ENCODE results near the gene MYH4.

MYH4 gene

DNA sequence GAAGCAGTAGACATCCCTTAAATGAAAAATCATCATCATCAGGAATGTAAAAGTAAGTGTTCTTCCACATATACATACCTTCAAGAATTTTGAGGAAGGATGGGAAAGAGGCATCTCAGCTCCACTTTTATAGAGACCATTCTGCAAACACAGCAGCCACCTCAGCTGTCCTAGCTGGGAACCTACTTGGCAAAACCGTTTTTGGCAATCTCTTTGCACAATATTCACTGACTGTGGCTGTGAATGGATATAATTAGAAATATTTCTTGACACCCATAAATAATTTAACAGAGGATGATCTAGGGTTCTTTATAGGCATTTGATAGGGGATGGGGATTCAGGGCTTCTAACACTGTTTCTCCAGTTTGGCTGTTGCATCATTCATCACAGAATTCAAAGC lies at the start of gene MYH4:
TSS of gene MYH4 (minus strand) at position 101 of the 400 bp plus-strand sequence. CDS start 2,814 bp downstream, outside the sequence.
- DNase-seq (ENCODE audit: low spot score): no peak

DNA sequence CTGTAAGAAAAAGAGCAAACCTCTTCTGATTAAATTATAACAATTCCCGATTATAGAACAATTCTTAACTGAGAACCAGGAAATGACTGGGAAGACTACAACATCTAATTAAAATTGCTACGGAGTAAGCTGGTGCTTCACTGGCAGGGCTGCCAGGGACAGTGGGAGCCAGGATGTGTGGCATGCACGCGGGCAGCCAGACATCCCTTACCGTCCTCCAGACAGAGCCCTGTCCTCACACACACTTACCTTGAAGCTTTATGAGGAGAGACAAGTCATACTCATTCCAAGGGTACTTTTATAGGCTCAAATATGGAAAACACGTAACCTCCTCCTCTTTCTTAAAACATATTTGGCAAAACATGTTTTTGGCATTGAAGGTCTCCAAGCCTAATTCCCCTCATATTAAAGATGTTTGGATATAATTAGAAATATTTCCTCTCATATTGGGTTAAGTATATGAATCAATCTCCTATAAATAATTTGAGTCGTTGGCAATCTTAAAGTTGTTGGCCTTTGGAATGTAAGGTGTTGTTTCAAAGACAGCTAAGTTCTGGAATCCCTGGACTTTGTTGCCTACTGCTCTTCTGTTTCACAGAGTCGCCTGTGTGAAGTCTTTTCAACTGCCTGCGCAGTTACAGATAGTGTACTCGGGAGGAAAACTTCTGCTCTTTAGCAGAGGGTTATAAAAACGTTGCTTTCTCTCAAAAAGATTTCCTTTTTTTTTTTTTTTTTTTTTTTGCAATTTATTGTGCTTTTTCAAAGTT lies 49.1 kb upstream of the MYH4 start, which contains the start of gene MYH1:
TSS of gene MYH1 (minus strand) at position 272 of the 767 bp plus-strand sequence. CDS start 1,900 bp downstream, outside the sequence.
- DNase-seq (ENCODE audit: low spot score): no peak

DNA sequence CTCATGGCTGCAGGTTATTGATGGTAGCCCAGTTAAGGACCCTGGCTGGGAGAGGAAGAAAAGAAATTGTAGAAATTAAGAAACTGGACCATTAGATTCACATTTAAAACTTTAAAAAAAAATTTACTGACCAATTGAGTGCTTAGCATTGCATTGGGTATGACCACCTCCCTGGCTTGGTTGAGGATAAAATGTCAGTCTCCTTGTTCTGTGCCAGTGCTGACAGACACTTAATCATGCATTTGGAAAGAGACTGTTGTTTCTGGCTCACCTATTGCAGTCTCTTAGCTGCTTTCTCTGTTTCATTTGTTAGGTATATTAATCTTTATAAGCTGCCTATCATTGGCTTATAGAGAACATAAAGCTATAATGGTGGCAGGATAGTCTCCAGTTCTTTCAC lies 47.3 kb upstream of the MYH4 start:
- DNase-seq (ENCODE audit: low spot score): no peak

DNA sequence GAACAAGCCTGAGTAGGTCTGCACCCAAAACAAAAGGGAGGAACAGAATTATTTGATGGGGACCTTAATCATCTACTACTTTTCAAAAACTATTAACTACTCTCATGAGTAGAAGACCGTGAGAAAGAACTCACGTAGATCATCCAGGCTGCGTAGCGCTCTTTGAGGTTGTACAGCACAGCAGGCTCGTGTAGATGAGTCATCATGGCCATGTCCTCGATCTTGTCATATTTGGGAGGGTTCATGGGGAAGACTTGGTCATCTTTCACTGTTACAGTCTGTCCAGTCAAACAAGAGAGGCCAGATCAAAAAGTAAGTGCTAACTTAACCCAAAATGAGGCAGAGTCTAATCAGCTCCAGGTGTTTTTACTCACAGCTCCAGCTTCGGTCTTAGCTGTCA lies 46.7 kb upstream of the MYH4 start:
- no peak for DNase-seq (ENCODE audit: low spot score)

DNA sequence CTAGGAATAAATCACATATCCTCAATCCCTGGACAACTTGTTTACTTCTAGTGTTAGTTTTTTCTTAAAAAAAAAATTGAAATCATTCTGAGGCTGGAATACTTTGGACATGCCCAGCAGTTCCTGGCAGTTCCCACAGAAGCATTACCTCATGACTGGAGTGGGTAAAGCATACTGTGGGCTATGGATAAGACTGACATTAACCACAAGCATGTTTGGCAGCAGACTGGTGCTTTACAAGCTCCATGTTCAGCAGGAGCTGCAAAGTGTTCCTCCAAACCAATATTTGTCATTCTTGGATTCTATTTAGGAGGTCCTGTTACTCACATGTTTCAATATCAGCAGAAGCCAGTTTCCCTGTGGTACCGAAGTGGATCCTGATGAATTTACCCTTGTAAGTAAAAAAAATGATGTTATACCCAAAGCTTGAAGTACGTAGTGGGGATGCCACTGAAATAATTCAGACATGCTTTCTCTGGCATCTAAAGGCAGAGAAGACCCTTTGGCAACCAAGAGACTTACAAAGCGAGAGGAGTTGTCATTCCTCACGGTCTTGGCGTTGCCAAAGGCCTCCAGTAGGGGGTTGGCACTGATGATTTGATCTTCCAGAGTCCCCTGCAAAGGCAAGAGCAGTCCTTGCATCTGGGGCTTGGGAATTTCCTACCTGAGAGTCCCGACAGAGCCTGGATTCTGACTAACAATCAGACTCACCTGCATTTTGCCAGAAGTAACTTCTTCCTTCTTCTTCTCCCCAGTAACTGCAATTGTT lies 44.1 kb upstream of the MYH4 start:
- DNase-seq (ENCODE audit: low spot score): peak; percentile 56

DNA sequence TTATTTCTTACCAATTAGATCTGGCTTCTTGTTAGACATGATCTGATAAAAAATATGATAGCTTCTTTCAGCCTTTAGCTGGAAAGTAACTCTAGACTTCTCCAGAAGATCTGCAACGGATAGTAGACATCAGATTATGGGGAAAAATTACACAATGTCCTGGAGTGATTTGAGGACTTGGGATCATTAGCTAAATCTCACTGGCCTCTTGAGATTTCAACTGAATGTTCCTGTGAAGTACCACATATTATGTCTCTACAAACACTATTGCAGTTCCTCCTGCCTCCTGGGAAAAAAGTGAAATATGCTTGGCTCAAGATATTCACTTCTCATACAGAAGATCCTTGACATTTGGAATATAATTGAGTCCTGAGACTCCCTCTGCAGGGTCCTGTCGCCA lies 43.5 kb upstream of the MYH4 start:
- no peak for DNase-seq (ENCODE audit: low spot score)

DNA sequence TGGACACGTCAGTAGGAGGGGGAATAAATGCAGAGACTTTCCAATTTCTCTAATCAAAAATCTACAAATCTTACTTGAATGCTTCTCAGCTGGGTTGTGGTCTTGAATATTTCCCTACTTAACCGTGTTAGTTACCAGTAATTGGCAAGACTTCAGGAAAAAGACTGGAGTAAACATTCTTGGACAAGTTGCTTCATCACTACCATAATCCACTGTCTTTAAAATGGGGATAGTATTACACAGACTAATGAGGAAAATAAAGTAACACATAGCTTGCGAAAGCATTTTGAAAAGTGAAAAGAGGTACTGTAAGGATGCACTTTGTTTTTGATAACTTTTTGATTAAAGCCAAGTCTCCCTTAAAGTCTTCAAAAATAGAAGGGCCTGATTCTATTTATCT lies 30.6 kb upstream of the MYH4 start:
- no peak for DNase-seq (ENCODE audit: low spot score)

DNA sequence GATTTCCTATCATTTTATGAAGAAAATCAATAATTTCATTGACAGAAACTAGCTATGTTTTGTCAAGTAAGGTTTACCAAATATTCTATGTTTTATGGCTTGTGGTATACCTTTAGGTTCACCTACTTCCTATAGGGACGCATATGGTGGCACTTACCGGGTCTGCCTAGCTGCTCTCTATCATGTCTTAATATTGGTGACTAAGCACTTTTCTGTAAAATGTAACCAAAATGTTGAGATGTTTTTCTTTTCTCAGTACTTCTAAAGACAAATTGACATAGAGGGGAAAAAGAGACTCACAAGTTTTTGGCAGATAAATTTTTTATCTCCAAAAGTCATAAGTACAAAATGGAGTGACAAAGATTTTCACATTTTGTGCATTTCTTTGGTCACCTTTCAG lies 22.6 kb upstream of the MYH4 start:
- DNase-seq (ENCODE audit: low spot score): no peak

DNA sequence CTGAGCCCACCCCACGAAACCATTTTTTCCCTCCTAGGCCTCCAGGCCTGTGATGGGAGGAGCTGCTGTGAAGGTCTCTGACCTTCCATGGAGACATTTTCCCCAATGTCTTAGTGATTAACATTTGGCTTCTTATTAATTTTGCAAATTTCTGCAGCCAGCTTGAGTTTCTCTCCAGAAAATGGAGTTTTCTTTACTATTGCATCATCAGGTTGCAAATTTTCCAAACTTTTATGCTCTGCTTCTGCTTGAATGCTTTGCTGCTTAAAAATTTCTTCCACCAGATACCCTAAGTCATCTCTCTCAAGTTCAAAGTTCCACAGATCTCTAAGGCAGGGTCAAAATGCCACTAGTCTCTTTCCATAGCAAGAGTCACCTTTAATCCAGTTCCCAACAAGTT lies 12.9 kb upstream of the MYH4 start:
- DNase-seq (ENCODE audit: low spot score): no peak

DNA sequence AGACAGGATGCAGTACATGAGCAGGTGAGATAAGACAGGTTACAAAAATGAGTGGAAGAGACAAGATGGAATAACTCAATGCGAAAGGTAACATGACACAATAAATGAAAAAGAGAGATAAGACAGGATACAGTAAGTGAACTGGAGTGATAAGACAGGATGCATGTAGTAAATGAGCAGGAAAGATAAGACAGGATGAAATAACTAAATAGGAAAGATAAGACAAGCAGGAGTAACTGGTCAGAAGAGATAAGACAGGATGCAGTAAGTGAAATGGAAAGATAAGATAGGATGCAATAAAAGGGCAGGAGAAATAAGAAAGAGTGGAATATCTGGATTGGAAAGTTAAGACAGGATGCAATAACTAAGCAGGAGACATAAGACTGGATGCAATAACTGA lies 8.3 kb upstream of the MYH4 start:
- DNase-seq (ENCODE audit: low spot score): no peak

DNA sequence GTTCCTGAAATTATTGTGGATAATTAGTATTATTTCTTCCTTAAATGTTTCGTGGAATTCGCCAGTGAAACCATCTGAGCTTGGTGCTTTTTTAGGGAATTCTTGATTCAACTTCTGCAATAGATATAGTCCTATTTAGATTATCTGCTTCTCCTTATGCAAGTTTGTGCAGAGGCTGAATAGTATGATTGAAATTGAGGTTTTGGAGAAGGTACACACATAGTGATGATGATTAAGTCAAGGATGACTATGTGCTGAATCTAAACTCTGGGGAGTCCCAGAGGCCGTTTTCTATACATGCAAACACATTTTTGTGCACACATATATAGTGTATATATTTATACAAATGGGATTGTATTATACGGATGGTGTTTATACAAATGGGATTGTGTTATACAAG lies 5.2 kb upstream of the MYH4 start:
- DNase-seq (ENCODE audit: low spot score): no peak

DNA sequence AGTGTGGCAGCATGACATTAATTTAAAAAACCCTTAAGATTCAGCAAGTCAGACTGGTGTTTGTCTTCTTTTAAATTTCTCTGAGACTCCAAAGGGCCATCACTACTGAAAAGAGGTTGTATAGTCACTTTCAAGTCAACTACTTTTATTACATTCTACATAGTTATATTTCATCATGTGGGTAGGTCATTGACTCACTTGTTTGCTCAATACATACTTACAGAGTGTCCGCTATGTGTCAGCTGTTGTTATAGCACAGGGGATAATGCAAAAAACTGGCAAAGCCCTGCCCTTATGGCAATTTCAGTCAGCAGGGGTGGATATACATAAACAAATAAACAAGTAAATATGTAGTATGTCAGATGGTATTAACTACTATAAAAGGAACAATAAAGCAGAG lies 2.5 kb upstream of the MYH4 start:
- DNase-seq (ENCODE audit: low spot score): no peak

DNA sequence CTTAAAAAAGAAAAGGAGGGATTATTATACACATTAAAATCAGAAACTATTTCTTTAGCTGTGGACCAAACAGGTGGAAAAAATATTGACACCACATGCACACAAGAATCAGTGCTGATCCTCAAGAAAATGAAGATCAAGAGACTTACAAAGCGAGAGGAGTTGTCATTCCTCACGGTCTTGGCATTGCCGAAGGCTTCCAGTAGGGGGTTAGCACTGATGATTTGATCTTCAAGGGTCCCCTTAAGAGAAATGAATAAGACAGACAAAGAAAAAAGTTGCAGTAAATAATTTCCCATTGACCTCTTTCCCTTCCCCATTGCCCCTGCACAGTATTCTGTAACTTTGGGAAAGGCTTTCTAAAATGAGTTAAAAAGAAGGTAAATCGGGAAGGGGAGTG lies 6.0 kb downstream of the MYH4 start:
- DNase-seq (ENCODE audit: low spot score): no peak

DNA sequence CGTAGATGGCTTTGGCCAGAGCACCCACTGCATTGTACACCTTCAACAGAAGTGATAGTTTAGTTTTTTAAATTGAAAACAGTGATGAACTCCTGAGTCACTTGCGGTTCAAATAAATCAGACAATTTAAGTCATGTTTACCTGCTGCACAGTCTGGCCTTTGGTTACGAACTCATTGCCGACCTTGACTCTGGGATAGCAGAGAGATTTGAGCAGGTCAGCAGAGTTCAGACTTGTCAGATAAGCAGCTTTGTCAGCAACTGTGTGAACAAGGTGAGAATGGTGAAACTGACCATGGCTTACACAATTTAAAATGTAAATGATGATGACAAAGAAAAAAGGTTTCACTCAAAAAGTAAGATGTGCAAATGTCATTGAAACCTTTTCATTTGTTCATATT lies 9.3 kb downstream of the MYH4 start:
- no peak for DNase-seq (ENCODE audit: low spot score)

DNA sequence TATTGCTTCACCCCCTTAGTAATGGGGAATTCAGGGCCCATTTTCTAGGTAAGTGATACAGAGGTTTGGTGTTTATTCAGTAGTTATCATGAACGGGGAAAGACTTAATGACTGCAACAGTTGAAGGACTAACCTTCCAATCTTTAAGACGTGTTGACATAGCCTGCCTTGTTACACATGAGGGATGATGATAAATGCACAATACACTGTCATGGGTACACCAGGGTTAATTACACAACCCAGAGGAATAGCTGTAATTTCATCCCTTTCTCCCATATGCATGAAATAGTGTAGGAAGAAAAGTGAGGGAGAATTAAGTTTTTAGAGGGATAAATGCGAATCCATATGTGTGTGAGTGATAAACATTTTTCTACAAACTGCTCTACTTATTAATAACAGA lies 10.7 kb downstream of the MYH4 start:
- no peak for DNase-seq (ENCODE audit: low spot score)

DNA sequence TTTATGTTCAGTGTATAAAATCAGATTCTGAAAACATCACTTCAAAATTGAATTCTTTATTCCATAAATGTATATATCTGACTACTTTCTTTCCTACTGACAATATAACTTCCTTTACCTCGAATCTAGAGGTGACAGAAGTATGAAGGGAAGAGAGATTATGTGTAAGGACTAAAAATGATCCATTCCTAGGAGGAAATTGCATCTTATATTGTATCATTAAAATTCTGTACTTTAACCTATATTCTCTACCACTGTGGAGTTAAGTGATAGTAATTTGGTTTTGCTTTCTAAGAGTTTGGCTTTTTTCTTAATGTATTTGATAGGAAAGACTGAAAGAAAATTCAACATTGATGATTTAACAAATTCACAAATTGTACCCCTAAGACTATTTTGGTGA lies 11.4 kb downstream of the MYH4 start:
- DNase-seq (ENCODE audit: low spot score): no peak

DNA sequence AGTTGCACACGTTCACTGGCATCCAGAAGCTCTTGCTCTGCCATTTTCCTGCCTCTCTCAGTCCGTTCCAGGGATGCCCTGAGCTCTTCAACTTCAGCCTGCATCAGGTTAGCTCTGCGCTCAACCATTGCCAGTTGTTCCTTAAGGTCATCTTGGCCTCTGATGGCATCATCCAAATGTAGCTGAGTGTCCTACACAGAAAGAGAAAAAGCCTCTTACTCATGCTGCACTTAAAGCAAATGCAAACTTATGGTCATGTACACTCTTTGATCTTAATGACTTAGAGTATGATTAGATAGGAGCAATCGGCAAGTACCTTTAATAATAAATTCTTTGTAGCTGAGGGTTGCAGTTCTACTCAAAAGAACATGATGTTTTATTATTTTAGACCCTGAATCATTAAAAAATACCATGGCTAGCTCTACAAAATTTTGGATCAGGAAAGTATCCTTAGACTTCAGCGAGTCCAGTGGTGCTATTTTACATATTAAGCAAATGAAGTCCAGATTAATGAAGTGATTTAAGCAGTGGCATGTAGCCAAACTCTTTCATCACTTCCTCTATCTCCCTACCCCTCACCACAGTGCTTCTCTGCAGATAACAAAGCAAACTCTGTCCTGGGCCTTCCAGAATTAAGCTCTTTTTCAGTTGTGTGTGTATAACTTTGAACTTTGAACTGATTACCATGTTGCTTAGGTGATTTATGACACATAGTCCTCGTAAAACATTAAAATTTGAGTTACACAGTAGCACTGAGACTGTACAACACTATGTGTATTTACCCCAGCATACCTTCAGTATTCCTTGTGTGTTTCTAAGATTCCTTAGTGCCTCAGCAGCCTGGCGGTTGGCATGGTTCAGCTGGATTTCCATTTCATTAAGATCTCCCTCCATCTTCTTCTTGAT lies 22.1 kb downstream of the MYH4 start:
- no peak for DNase-seq (ENCODE audit: low spot score)

DNA sequence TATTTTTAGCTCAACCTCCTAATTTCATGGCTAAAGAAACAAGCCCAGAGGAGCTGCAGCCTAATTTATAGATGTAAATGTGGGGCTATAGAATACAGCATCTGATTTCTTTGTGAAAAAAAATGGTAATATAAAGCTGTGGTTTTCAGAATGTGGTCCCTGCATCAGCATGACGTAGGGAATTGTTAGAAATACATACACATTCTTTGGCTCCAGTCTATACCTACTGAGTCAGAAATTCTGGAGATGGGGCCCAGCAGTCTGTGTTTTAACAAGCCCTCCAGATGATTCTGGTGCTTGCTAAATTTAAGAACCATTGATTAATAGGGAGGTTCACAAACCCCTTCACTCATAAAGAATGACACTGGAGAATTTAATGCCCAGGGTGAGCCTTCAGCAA lies 29.5 kb downstream of the MYH4 start:
- no peak for DNase-seq (ENCODE audit: low spot score)

DNA sequence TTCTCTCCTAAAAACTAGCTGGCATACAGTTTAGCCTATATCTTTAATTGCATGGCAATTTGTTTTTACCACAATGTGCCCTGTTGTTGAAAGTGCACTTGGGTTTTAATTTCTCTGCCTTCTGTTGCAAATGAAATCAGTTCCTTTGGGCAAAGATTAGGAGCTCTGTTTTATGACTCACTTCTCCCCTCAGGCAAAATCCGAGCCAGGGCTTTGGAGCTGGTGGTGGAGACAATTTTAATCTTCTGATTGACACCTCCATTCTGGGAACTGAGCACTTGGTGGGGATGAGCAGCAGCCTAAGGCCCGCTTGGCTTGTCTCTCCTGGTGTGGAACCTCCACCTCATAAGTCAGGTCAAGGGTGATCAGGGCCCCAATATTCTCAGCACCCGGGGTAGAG lies 34.3 kb downstream of the MYH4 start:
- no peak for DNase-seq (ENCODE audit: low spot score)

DNA sequence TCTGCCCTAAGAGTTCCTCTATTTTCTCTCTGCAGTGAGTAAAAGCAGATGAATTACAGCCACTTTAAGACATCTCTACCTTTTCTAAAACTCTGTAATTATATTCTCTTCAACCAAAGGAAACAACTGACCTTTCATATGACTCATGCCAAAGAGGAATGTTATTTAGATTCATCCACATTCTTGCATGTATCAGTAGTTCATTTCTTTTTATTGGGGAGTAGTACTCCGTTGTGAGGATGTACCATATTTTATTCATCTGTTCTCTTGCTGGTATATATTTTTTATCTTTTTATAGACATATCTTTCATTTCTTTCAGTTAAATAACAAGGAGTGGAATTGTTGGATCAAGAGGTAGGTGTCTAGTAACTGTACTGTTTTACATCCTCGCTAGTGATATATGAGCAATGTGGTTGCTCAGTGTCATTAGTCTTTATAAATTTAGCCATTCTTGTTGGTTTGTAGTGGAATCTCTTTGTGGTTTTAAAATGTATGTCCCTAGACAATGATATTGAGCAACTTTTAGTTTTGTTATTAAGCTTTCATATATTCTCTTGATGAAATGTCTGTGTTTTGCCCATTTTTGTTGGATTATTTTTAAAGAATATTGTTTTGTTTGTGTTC lies 39.8 kb downstream of the MYH4 start:
- peak; percentile 14 for DNase-seq (ENCODE audit: low spot score)

DNA sequence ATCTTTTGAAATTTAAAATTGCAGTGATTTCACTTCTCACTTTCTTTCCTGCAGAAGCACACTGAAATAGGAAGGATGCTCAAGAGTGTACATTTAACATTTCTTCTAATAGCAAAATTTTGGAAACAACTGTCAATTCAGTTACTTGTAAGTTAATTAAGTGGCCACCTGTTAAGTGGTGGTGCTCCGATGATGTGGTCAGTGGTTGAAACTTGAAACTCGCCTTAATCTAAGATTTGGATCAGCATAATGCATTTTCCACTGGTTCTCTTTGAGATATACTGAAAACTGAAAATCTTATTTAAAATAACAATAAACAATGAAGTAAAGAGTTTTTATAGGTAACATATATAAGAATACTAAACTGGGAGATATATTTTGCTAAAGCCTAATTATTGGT lies 40.6 kb downstream of the MYH4 start:
- DNase-seq (ENCODE audit: low spot score): no peak

DNA sequence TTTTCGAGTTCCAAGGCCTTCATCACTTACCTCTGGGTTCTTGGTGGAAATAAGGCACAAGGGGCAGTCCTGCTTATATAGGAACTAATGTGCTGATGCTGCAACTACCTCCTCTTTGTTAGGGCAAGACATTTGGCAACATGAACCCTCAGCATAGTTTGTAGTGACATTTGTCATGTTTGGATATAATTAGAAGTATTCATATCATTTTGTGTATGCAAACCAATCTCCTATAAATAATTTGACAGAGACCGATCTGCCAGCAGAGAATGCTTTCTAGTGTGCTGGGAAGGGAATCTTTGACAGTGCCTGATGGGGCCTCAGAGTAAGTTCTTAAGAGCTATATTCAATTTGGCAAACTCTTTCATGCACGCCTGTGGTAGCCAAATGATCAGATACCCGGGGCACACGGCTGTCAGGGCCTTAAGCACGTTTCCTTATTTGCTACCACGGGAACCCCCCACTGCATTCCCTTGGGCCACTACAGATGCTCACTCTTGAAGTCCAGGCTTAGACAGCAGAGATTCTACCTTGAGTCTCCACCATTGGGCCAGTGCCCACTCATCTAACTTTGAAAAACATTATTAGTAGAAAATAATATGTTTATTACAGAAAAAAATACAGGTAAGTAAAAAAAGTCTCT lies 47.3 kb downstream of the MYH4 start, which contains the start of gene MYH8:
TSS of gene MYH8 (minus strand) at position 51 of the 643 bp plus-strand sequence. CDS start 1,723 bp downstream, outside the sequence.
- DNase-seq (ENCODE audit: low spot score): no peak
